Heart left ventricle (tissue), 16 donors: Measurements from ENCODE around the gene ELFN1. TPM values are rescaled to one million over a fixed set of nuclear protein-coding genes. Genes with fewer than 3 reads are reported as not detected.

ENCODE experiments used
- ATAC-seq, 4 donors: fragments of 200-7000 bp; cut with Tn5 transposase; one replicate each; pipeline ENCODE4 v1.9.1; 2020 to 2022; ENCODE audit warnings: moderate library complexity in 4 of 4, mild to moderate bottlenecking in 3 of 4, moderate number of reproducible peaks in 1 of 4
- DNase-seq, 5 donors: peaks; one replicate each; pipeline ENCODE4 v3.0.0-alpha.2; 2020
- H3K27ac ChIP-seq, 12 donors: fragments of 200-600 bp; sonication (generic) in 4 of 12; one replicate each; pipeline versions ENCODE4 v1.5.0 to v1.8.0; 2016 to 2022; ENCODE audit warnings: mild to moderate bottlenecking in 2 of 12
- H3K27me3 ChIP-seq, 9 donors: fragments of 200-600 bp; sonication (generic) in 2 of 9; one replicate each; pipeline versions ENCODE4 v1.5.1 to v1.8.0; 2016 to 2022; ENCODE audit warnings: mild to moderate bottlenecking in 3 of 9
- H3K36me3 ChIP-seq, 9 donors: fragments of 200-600 bp; sonication (generic) in 2 of 9; one replicate each; pipeline versions ENCODE4 v1.5.0 to v1.8.0; 2018 to 2022; ENCODE audit warnings: mild to moderate bottlenecking in 2 of 9
- H3K4me1 ChIP-seq, 12 donors: fragments of 200-600 bp; sonication (generic) in 4 of 12; one replicate each; pipeline versions ENCODE4 v1.5.0 to v1.8.0; 2016 to 2022; ENCODE audit warnings: mild to moderate bottlenecking in 3 of 12
- H3K4me3 ChIP-seq, 12 donors: fragments of 200-600 bp; sonication (generic) in 4 of 12; one replicate each; pipeline versions ENCODE4 v1.5.0 to v1.8.0; 2017 to 2022; ENCODE audit warnings: mild to moderate bottlenecking in 9 of 12, moderate library complexity in 4 of 12
- H3K9me3 ChIP-seq, 12 donors: fragments of 200-600 bp; sonication (generic) in 4 of 12; one replicate each; pipeline versions ENCODE4 v1.5.0 to v1.8.0; 2016 to 2022; ENCODE audit warnings: mild to moderate bottlenecking in 1 of 12
- CTCF ChIP-seq, 12 donors: fragments of 200-600 bp; sonication (generic) in 4 of 12; IDR thresholded peaks; one replicate each; pipeline versions ENCODE4 v1.5.0 to v1.8.0; 2018 to 2022; ENCODE audit warnings: antibody characterized with exemption in 12 of 12, mild to moderate bottlenecking in 5 of 12
- POLR2A ChIP-seq, 2 donors: fragments of 450-650 bp; IDR thresholded peaks; one replicate each; pipeline ENCODE4 v1.6.1; 2017; ENCODE audit warnings: antibody characterized with exemption in 2 of 2, mild to moderate bottlenecking in 2 of 2, moderate library complexity in 2 of 2
- WGBS, 4 donors: extraction: QIAGEN DNeasy Blood & Tissue Kit in 2 of 4; methylation state at CpG; one replicate each; pipeline versions ENCODE4 v1.1.5 to v1.1.7; 2013 to 2018; 5-methylcytosine and 5-hydroxymethylcytosine counted together
- intact Hi-C, 10 donors: fragments of 100-400 bp; cut with DNase I; formaldehyde crosslinking; loops; one replicate each; pipeline versions ENCODE4 v1.11.1 to v1.14.2; 2022
- polyA plus RNA-seq, 2 donors: library from polyadenylated mRNA; stranded (reverse); fragments of 200-250 nt; gene quantifications; one replicate each; pipeline ENCODE4 v1.2.3, GENCODE V29; 2013
- total RNA-seq, 9 donors: library from RNA; depleted of rRNA in 2 of 9; stranded (reverse); fragments of >200 nt in 2 of 9; fragmentation: NEBNext Ultra II Directional in 3 of 9; extraction: Animal tissue kit (Norgen Biotek cat#: 25700) in 3 of 9; gene quantifications; one replicate each; pipeline versions ENCODE4 v1.1.0 to v1.2.4, GENCODE V29; 2016 to 2023
- donor health status: ischemic (EF 13 %, LVEDD 7.1; RV severe dilation, severe dysfunction).
- donor health status: healthy with polysubstance abuse.
- donor health status: DM: no; HTN: yes; CAD: no.
- donor health status: DM: no; HTN: no; CAD: no.
- donor health status: ischemic (EF 25% LVEDD 6.9; RV normal size, moderate dysfunction).
- donor health status: ischemic (EF 25% LVEDD 5.7; RV mildly dilated, moderate dysfunction).
- donor health status: healthy.
- donor health status: DM: yes; HTN: yes; CAD: no.
- donor health status: ischemic (EF 35%, LVEDD 5.7; RV mildly dilated, moderate dysfunction).
- donor health status: nonischemic (EF 11% LVEDD 7.7; RV severe dilation, severe dysfunction).
- donor health status: DM: yes; HTN: yes; CAD: no.
- donor health status: PGD.
- donor health status: ischemic (EF 29% LVEDD 5.4; RV normal size, mild dysfunction).
- donor health status: nonischemic (EF 23%, LVEDD 6.1; RV moderate dilation, normal function).

ELFN1 gene
- total and polyA plus RNA-seq, 11 donors = 2.6 to 18.6 (median 6.6) TPM

GRCh38 chr7:1649751-1650326, 20.2 kb upstream of the ELFN1 start:
- H3K4me1 ChIP-seq = peaks cover 0 to 31% (median 21%) of the 10 kb centered on the region in 12 donors
- H3K27ac ChIP-seq = no peak overlapping the region
- no peak overlapping the region for H3K4me3 ChIP-seq
- no peaks in the 10 kb centered on the region for H3K9me3 ChIP-seq
- intact Hi-C loops = loop anchor here in 1 of 10 donors (10.0 kb wide), 1 partner anchor 75 kb away; the partner anchor contains the start of gene PSMG3
- 85 to 93% (median 92%) methylated on average over 9 of the region's 9 CpGs for WGBS, 4 donors
- TF ChIP-seq POLR2A (IDR thresholded peaks at IDR 0.05) = no peak
- no peak for TF ChIP-seq CTCF (IDR thresholded peaks at IDR 0.05)
- peak in 2 of 5 donors; percentile 11 to 46 for DNase-seq
- H3K36me3 ChIP-seq = no peaks in the 10 kb centered on the region
- no peak for ATAC-seq
- peaks cover 0 to 18% (median 2%) of the 10 kb centered on the region in 9 donors for H3K27me3 ChIP-seq

- DNase-seq (peak in 2 of 5 donors; percentile 23 to 58), ATAC-seq (no peak)
- H3K36me3 ChIP-seq = no peaks in the 10 kb centered on the region
- H3K4me1 ChIP-seq = peaks cover 0 to 27% (median 21%) of the 10 kb centered on the region in 12 donors
- no peak overlapping the region for H3K27ac ChIP-seq
- 77 to 84% (median 80%) methylated on average over 12 to 23 of the region's 23 CpGs for WGBS, 4 donors
- H3K9me3 ChIP-seq = no peaks in the 10 kb centered on the region
- TF ChIP-seq CTCF (IDR thresholded peaks at IDR 0.05) (no peak), POLR2A (IDR thresholded peaks at IDR 0.05) (no peak)
- H3K27me3 ChIP-seq = peaks cover 0 to 17% (median 2%) of the 10 kb centered on the region in 9 donors
- intact Hi-C loops = loop anchor here in 1 of 10 donors (10.0 kb wide), 1 partner anchor 76 kb away; the partner anchor contains the start of gene PSMG3
- H3K4me3 ChIP-seq = no peak overlapping the region
These were observed 19.6 kb upstream of the ELFN1 start for GRCh38 chr7:1650363-1651030.

- H3K36me3 ChIP-seq = no peaks in the 10 kb centered on the region
- peaks cover 0 to 19% (median 5%) of the 10 kb centered on the region in 9 donors for H3K27me3 ChIP-seq
- WGBS, 4 donors = 77 to 85% (median 81%) methylated on average over 13 of the region's 13 CpGs
- intact Hi-C loops = loop anchor here in 1 of 10 donors (10.0 kb wide), 1 partner anchor 76 kb away; the partner anchor contains the start of gene PSMG3
- H3K9me3 ChIP-seq = no peaks in the 10 kb centered on the region
- no peak for DNase-seq
- TF ChIP-seq POLR2A (IDR thresholded peaks at IDR 0.05) = no peak
- no peak for TF ChIP-seq CTCF (IDR thresholded peaks at IDR 0.05)
- H3K4me3 ChIP-seq = no peak overlapping the region
- H3K4me1 ChIP-seq = peaks cover 0 to 27% (median 21%) of the 10 kb centered on the region in 12 donors
- no peak for ATAC-seq
- H3K27ac ChIP-seq = no peak overlapping the region
These were observed 19.0 kb upstream of the ELFN1 start for GRCh38 chr7:1651031-1651446.

- Histone ChIP-seq H3K9me3 (no peaks in the 10 kb centered on the region), H3K27me3 (peaks cover 0 to 21% (median 2%) of the 10 kb centered on the region in 9 donors)
- ATAC-seq = no peak
These were observed 18.2 kb upstream of the ELFN1 start for GRCh38 chr7:1651891-1652290.

More at GRCh38 chr7:1651891-1652290, 18.2 kb upstream of the ELFN1 start:
- Histone ChIP-seq H3K4me1 (peaks cover 0 to 22% (median 17%) of the 10 kb centered on the region in 12 donors), H3K4me3 (no peak overlapping the region), H3K27ac (no peak overlapping the region), H3K36me3 (no peaks in the 10 kb centered on the region)
- peak in 1 of 5 donors; percentile 17 for DNase-seq
- WGBS, 4 donors = 77 to 88% (median 84%) methylated on average over 6 of the region's 6 CpGs
- intact Hi-C loops = loop anchor here in 1 of 10 donors (10.0 kb wide), 1 partner anchor 77 kb away; the partner anchor contains the start of gene PSMG3
- no peak for TF ChIP-seq POLR2A (IDR thresholded peaks at IDR 0.05)
- TF ChIP-seq CTCF (IDR thresholded peaks at IDR 0.05) = no peak
